GM23248 (cell line): ENCODE measurements around the gene SLC10A3.

ENCODE experiments used
- EZH2 ChIP-seq: fragments of 200-600 bp; sonication (generic); IDR thresholded peaks from 2 replicates; pipeline ENCODE4 v1.6.1; 2018; ENCODE audit warnings: antibody characterized with exemption, mild to moderate bottlenecking; ENCODE audit not compliant: insufficient read depth, poor library complexity, severe bottlenecking
- EZH2phosphoT487 ChIP-seq: fragments of 200-600 bp; sonication (generic); IDR thresholded peaks from 2 replicates; pipeline ENCODE4 v1.6.1; 2018; ENCODE audit warnings: antibody characterized with exemption, moderate library complexity, mild to moderate bottlenecking, low read depth; ENCODE audit not compliant: insufficient read depth

- no peak for TF ChIP-seq EZH2
- no peak for TF ChIP-seq EZH2phosphoT487
These were observed 15.3 kb upstream of the SLC10A3 start for GRCh38 chrX:154505734-154506133.
